Rectal smooth muscle tissue (tissue), 1 donor: ENCODE measurements around the gene DDR2.
"Not testable (repeated sequence)": the region's sequence is repeated elsewhere in the genome, so short reads cannot be mapped to it uniquely, and the experiment has no call there.

Experiments
- H3K27ac ChIP-seq: one replicate; pipeline ENCODE4 v1.7.0; 2013; ENCODE audit warnings: low read depth, low read length, inconsistent platforms
- H3K27me3 ChIP-seq: one replicate; pipeline ENCODE4 v1.7.0; 2013; ENCODE audit warnings: low read length; ENCODE audit not compliant: control insufficient read depth, insufficient read depth
- H3K36me3 ChIP-seq: one replicate; pipeline ENCODE4 v1.7.0; 2013; ENCODE audit warnings: low read length; ENCODE audit not compliant: control insufficient read depth, insufficient read depth
- H3K4me1 ChIP-seq: one replicate; pipeline ENCODE4 v1.7.0; 2013; ENCODE audit warnings: low read length; ENCODE audit not compliant: control insufficient read depth, insufficient read depth
- H3K4me3 ChIP-seq: one replicate; pipeline ENCODE4 v1.7.0; 2013; ENCODE audit warnings: low read length
- H3K9ac ChIP-seq: one replicate; pipeline ENCODE4 v1.7.0; 2013; ENCODE audit warnings: low read length

Gene DDR2

GRCh38 chr1:162782671-162783070, 150.4 kb downstream of the DDR2 start:
- H3K27me3 ChIP-seq = no peaks in the 10 kb centered on the region
- no peaks in the 10 kb centered on the region for H3K4me1 ChIP-seq
- H3K36me3 ChIP-seq = peaks cover 11% of the 10 kb centered on the region
- no peak overlapping the region for H3K4me3 ChIP-seq
- no peak overlapping the region for H3K27ac ChIP-seq
- H3K9ac ChIP-seq = no peak overlapping the region

GRCh38 chr1:162784926-162785325, 152.7 kb downstream of the DDR2 start:
- H3K27me3 ChIP-seq, H3K27ac ChIP-seq, H3K4me1 ChIP-seq, H3K4me3 ChIP-seq, H3K36me3 ChIP-seq, H3K9ac ChIP-seq: not testable (repeated sequence)

GRCh38 chr1:162788783-162789182, 156.5 kb downstream of the DDR2 start:
- H3K27me3 ChIP-seq, H3K4me3 ChIP-seq, H3K9ac ChIP-seq, H3K4me1 ChIP-seq, H3K27ac ChIP-seq, H3K36me3 ChIP-seq: not testable (repeated sequence)

- H3K4me1 ChIP-seq, H3K36me3 ChIP-seq, H3K27me3 ChIP-seq, H3K9ac ChIP-seq: not testable (repeated sequence)
- peak within 1 kb of the TSS; percentile 87 for H3K27ac ChIP-seq
- H3K4me3 ChIP-seq = peak within 1 kb of the TSS; percentile 70
Observed at GRCh38 chr1:162790303-162790984, 158.2 kb downstream of the DDR2 start, which contains the start of gene HSD17B7. TSS of gene HSD17B7 (plus strand) at chr1:162790702. CDS start at chr1:162790801, 99 bp downstream.

- H3K27ac ChIP-seq = peak overlapping the region; percentile 51
- H3K4me3 ChIP-seq = peak overlapping the region; percentile 70
- not testable (repeated sequence) for H3K27me3 ChIP-seq, H3K4me1 ChIP-seq, H3K9ac ChIP-seq, H3K36me3 ChIP-seq
Observed at GRCh38 chr1:162790985-162791357, 158.7 kb downstream of the DDR2 start.

- H3K27me3 ChIP-seq, H3K9ac ChIP-seq, H3K4me1 ChIP-seq, H3K36me3 ChIP-seq, H3K4me3 ChIP-seq: not testable (repeated sequence)
- H3K27ac ChIP-seq = peak overlapping the region; percentile 45
Observed at GRCh38 chr1:162794284-162794683, 162.0 kb downstream of the DDR2 start.

- H3K36me3 ChIP-seq, H3K4me3 ChIP-seq, H3K27me3 ChIP-seq, H3K4me1 ChIP-seq, H3K27ac ChIP-seq, H3K9ac ChIP-seq: not testable (repeated sequence)
Observed at GRCh38 chr1:162796617-162797279, 164.5 kb downstream of the DDR2 start.

GRCh38 chr1:162799995-162800830, 167.9 kb downstream of the DDR2 start:
- not testable (repeated sequence) for H3K27ac ChIP-seq, H3K9ac ChIP-seq, H3K4me3 ChIP-seq, H3K27me3 ChIP-seq, H3K36me3 ChIP-seq, H3K4me1 ChIP-seq

- H3K4me1 ChIP-seq, H3K36me3 ChIP-seq, H3K4me3 ChIP-seq, H3K27ac ChIP-seq, H3K27me3 ChIP-seq, H3K9ac ChIP-seq: not testable (repeated sequence)
Observed at GRCh38 chr1:162807503-162807902, 175.2 kb downstream of the DDR2 start.

- H3K27me3 ChIP-seq, H3K9ac ChIP-seq, H3K4me1 ChIP-seq, H3K4me3 ChIP-seq, H3K27ac ChIP-seq, H3K36me3 ChIP-seq: not testable (repeated sequence)
Observed at GRCh38 chr1:162812357-162812756, 180.1 kb downstream of the DDR2 start.

GRCh38 chr1:162818136-162818535, 185.9 kb downstream of the DDR2 start:
- H3K36me3 ChIP-seq, H3K27me3 ChIP-seq, H3K27ac ChIP-seq, H3K4me1 ChIP-seq, H3K4me3 ChIP-seq, H3K9ac ChIP-seq: not testable (repeated sequence)

GRCh38 chr1:162818666-162819065, 186.4 kb downstream of the DDR2 start:
- not testable (repeated sequence) for H3K27ac ChIP-seq

More at GRCh38 chr1:162818666-162819065, 186.4 kb downstream of the DDR2 start:
- H3K27me3 ChIP-seq, H3K4me1 ChIP-seq, H3K4me3 ChIP-seq, H3K9ac ChIP-seq, H3K36me3 ChIP-seq: not testable (repeated sequence)
